DOHH2 (cell line): ENCODE measurements around the gene SAMHD1.

ENCODE experiments used
- CTCF ChIP-seq: fragments of 200-600 bp; sonication (generic); IDR thresholded peaks from one replicate; pipeline ENCODE4 v1.5.1; 2014; ENCODE audit warnings: antibody characterized with exemption, mild to moderate bottlenecking, low read depth, low read length; ENCODE audit not compliant: poor library complexity, severe bottlenecking
- EZH2phosphoT487 ChIP-seq: fragments of 200-600 bp; sonication (generic); IDR thresholded peaks from 2 replicates; pipeline ENCODE4 v1.6.1; 2017; ENCODE audit warnings: borderline replicate concordance, mild to moderate bottlenecking, antibody characterized with exemption, low read length, moderate library complexity, mixed read lengths

- TF ChIP-seq CTCF (no peak), EZH2phosphoT487 (no peak)
Measured at GRCh38 chr20:36951198-36951978, at the start of gene SAMHD1.
